ENCODE results near the gene CDC5L. TPM values are rescaled to one million over a fixed set of nuclear protein-coding genes. Genes with fewer than 3 reads are reported as not detected.

CDC5L gene
- total RNA-seq, 1 donor from 2014 or later = 28.7 TPM

GRCh38 chr6:44352259-44352658 is 35.2 kb upstream of the CDC5L start:
- no peak overlapping the region for H3K4me3 Mint-ChIP-seq
- DNase-seq (ENCODE audit: extremely low spot score, unreplicated experiment) = no peak
- no peaks in the 10 kb centered on the region for H3K9me3 Mint-ChIP-seq
- no peak overlapping the region for H3K27ac Mint-ChIP-seq
- H3K4me1 Mint-ChIP-seq (ENCODE audit: unreplicated experiment) = no peaks in the 10 kb centered on the region
- no peak for TF ChIP-seq CTCF (conservative IDR thresholded peaks at IDR 0.05)
- peaks cover 17% of the 10 kb centered on the region for H3K27me3 Mint-ChIP-seq
- no peaks in the 10 kb centered on the region for H3K36me3 Mint-ChIP-seq

DNA sequence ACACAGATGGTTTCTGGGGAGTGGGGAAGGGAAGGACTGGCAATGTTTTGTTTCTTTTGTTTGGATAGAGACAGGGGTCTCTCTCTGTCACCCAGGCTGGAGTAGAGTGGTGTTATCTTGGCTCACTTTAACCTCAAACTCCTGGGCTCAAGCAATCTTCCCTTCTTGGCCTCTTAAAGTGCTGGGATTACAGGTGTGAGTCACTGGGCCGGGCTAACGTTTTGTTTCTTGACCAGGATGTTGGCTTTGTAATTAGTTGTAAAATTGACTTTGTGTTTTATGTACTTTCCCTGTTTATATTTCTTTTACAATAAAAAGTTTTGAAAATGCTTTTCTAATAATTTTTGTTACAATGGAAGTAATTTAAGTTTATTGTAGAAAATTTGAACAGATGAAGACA is 34.2 kb upstream of the CDC5L start:
- no peak overlapping the region for H3K4me3 Mint-ChIP-seq
- no peak for DNase-seq (ENCODE audit: extremely low spot score, unreplicated experiment)
- no peak for TF ChIP-seq CTCF (conservative IDR thresholded peaks at IDR 0.05)
- H3K36me3 Mint-ChIP-seq = no peaks in the 10 kb centered on the region
- no peak overlapping the region for H3K27ac Mint-ChIP-seq
- no peaks in the 10 kb centered on the region for H3K4me1 Mint-ChIP-seq (ENCODE audit: unreplicated experiment)
- H3K9me3 Mint-ChIP-seq = no peaks in the 10 kb centered on the region
- peaks cover 17% of the 10 kb centered on the region for H3K27me3 Mint-ChIP-seq

- no peak for TF ChIP-seq CTCF (conservative IDR thresholded peaks at IDR 0.05)
- DNase-seq (ENCODE audit: extremely low spot score, unreplicated experiment) = no peak
- H3K4me3 Mint-ChIP-seq = no peak overlapping the region
- H3K9me3 Mint-ChIP-seq = no peaks in the 10 kb centered on the region
- no peaks in the 10 kb centered on the region for H3K36me3 Mint-ChIP-seq
- H3K27ac Mint-ChIP-seq = no peak overlapping the region
- peaks cover 20% of the 10 kb centered on the region for H3K27me3 Mint-ChIP-seq
- H3K4me1 Mint-ChIP-seq (ENCODE audit: unreplicated experiment) = no peaks in the 10 kb centered on the region
Observed at GRCh38 chr6:44355640-44356039, 31.9 kb upstream of the CDC5L start.

DNA sequence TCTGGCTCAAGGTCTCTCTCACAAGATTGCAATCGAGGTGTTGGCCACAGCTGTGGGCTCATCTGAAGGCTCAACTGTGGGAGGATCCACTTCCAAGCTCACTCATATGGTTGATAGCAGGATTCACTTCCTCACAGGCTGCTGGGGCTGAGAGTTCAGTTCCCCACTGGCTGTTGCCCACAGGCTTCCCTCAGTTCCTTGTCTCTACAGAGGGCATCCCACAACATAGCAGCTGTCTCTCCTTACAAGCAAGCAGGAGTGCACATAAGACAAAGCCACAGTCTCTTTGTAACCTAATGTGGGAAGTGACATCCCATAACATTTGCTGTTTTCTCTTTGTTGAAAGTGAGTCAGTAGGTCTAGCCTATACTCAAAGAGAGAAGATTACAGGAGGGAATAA is 31.0 kb upstream of the CDC5L start:
- DNase-seq (ENCODE audit: extremely low spot score, unreplicated experiment) = no peak
- Mint-ChIP-seq H3K27me3 (peaks cover 24% of the 10 kb centered on the region), H3K36me3 (no peaks in the 10 kb centered on the region), H3K27ac (no peak overlapping the region), H3K4me1 (ENCODE audit: unreplicated experiment) (no peaks in the 10 kb centered on the region), H3K4me3 (no peak overlapping the region), H3K9me3 (no peaks in the 10 kb centered on the region)
- TF ChIP-seq CTCF (conservative IDR thresholded peaks at IDR 0.05) = no peak

DNA sequence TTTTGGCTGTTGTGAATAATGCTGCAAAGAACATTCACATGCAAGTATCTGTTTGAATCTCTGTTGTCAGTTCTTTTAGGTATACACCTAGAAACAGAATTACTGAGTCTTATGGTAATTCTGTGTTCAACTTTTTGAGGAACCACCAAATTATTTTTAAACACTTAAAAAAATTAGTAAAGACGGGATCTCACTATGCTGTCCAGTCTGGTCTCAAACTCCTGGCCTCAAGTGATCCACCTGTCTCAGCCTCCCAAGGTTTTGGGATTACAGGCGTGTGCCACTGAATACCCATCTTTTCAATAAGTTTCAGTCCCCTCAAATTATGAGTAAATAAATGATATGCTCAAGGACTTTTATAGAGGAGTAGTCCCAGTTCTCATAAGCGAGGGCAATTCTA is 27.5 kb upstream of the CDC5L start:
- no peak for DNase-seq (ENCODE audit: extremely low spot score, unreplicated experiment)
- Mint-ChIP-seq H3K4me3 (no peak overlapping the region), H3K27me3 (peaks cover 30% of the 10 kb centered on the region), H3K4me1 (ENCODE audit: unreplicated experiment) (no peaks in the 10 kb centered on the region), H3K27ac (no peak overlapping the region), H3K9me3 (no peaks in the 10 kb centered on the region), H3K36me3 (no peaks in the 10 kb centered on the region)
- no peak for TF ChIP-seq CTCF (conservative IDR thresholded peaks at IDR 0.05)

DNA sequence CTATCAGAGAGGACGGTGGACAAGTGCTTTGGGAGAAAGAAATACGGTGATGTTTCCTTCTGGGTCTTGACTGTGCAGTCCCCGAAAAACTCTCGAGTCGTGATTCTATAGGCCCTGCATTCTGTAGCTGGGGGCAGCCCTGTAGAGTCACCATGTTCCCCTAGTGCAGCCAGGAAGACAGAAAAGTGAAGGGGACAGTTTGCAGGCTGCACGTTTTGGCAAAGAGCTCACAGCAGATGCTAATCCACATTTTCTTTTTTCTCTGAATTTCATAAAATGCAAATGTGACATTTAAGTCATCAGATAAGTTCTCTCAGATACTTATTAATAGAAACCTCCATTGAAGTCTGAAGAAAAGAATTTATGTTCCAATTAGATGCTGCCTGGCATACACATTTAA is 25.6 kb upstream of the CDC5L start:
- no peak overlapping the region for H3K27ac Mint-ChIP-seq
- TF ChIP-seq CTCF (conservative IDR thresholded peaks at IDR 0.05) = no peak
- no peaks in the 10 kb centered on the region for H3K36me3 Mint-ChIP-seq
- no peaks in the 10 kb centered on the region for H3K9me3 Mint-ChIP-seq
- no peak for DNase-seq (ENCODE audit: extremely low spot score, unreplicated experiment)
- H3K4me3 Mint-ChIP-seq = no peak overlapping the region
- H3K27me3 Mint-ChIP-seq = peaks cover 16% of the 10 kb centered on the region
- no peaks in the 10 kb centered on the region for H3K4me1 Mint-ChIP-seq (ENCODE audit: unreplicated experiment)
